AG09309 (cell line): ENCODE results near the gene CLCN6.

ENCODE experiments used
- DNase-seq: peaks from one replicate; pipeline ENCODE4 v3.0.0-alpha.2; 2010; ENCODE audit warnings: low read depth
- H3K4me3 ChIP-seq: 2 replicates; pipeline ENCODE4 v1.5.1; 2011; ENCODE audit warnings: mild to moderate bottlenecking, low read depth, low read length, moderate library complexity; ENCODE audit not compliant: control insufficient read depth
- CTCF ChIP-seq: IDR thresholded peaks from 2 replicates; pipeline ENCODE4 v1.5.1; 2011; ENCODE audit warnings: mild to moderate bottlenecking, low read depth, low read length, inconsistent platforms; ENCODE audit not compliant: insufficient read depth, control insufficient read depth; ENCODE audit errors: missing control alignments

Gene CLCN6

GRCh38 chr1:11880911-11881748, 75.1 kb downstream of the CLCN6 start:
- no peak overlapping the region for H3K4me3 ChIP-seq
- TF ChIP-seq CTCF, result no peak
- DNase-seq, result no peak

GRCh38 chr1:11881749-11882441, 75.9 kb downstream of the CLCN6 start:
- DNase-seq, result no peak
- no peak overlapping the region for H3K4me3 ChIP-seq
- TF ChIP-seq CTCF, result no peak

DNA sequence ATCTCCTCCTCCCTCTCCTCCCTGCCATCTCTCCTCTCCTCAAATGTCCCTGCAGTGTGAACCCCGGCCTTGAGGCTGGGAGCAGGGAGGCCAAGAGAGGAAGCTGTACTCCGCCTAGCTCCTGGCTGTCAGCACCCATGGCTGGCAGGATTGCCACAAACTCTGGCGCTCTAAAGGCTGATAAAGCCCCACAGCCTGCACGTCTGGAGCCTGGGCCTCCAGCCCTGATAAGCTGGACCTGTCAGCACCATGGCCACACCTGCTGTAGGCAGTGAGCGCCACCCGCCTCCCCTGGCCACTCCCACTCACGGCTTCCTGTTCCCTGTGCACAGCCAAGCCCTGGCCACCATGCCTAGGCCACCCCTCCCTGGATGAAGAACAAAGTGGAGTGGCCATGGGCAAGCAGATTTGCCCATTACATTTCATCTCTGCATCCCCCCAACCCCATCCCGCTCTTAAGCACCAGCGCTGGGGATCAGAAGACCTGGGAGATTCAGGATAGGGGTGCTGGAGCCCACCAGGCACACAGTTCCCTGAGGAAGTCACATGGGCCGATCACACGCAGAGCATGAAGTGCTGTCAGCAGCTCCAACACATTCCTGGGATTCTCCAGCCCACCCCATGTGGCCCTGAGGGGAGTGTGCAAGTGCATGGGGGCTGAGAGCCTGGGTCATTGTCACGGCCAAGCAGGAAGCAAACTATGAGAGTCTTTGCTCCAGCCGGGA, 77.0 kb downstream of the CLCN6 start:
- TF ChIP-seq CTCF, result no peak
- DNase-seq, result no peak
- no peak overlapping the region for H3K4me3 ChIP-seq

- H3K4me3 ChIP-seq, result no peak overlapping the region
- no peak for TF ChIP-seq CTCF
- DNase-seq, result no peak
Observed at GRCh38 chr1:11885916-11886315, 79.9 kb downstream of the CLCN6 start.

DNA sequence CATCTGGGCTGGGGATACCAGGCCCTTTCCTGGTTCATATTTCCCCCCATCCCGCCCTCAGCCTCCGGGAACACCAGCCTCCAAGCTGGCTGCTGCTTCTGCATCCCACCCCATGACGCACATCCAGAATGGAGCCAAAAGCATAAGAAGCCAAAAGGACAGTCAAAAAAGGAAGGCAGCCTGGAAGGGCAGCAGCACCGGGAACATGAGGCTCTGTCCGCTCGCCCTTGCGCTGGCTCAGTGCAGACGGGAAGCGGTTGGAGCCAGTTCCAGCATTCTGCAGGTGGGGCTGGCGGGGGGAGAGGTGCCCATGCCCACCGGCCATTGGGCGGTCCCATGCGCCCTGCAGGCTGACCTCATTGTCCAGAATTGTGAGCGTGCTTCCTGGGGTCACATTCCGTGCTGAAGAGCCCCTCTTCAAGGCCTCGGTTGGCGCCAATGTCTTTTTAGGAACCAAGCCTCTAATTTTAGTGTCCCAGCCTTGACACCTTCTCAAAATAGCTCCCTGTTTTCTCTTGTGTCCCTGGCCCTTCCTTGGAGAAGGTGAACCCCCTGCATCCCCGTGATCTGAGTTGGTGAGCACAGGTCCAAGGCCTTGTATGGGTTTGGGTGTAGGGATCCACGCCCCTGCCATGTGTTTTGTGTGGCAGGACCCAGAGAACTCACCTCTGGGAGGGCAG, 81.1 kb downstream of the CLCN6 start:
- no peak overlapping the region for H3K4me3 ChIP-seq
- no peak for TF ChIP-seq CTCF
- no peak for DNase-seq

- DNase-seq, result no peak
- no peak for TF ChIP-seq CTCF
- H3K4me3 ChIP-seq, result no peak overlapping the region
Observed at GRCh38 chr1:11887666-11888007, 81.6 kb downstream of the CLCN6 start.
